ENCODE results near the gene LRP1.

LRP1 gene

DNA sequence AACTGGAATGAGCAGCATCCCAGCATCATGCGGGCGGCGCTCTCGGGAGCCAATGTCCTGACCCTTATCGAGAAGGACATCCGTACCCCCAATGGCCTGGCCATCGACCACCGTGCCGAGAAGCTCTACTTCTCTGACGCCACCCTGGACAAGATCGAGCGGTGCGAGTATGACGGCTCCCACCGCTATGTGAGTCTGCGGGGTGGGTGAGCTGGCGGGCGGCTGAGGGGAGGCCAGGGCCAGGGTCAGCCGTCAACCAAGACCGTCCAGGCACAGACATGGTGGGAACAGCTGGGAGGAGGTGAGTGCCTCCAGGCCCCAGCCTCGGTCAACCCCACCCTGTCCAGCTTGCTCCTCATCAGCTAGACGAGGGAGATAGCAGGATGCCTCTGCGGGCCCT is 62.5 kb downstream of the LRP1 start:
- Histone ChIP-seq H3K9ac (no peak overlapping the region), H4K20me1 (ENCODE audit: insufficient read depth) (no peaks in the 10 kb centered on the region), H3K36me3 (ENCODE audit: insufficient read depth) (no peaks in the 10 kb centered on the region), H3K4me3 (IDR thresholded peaks at IDR 0.05; ENCODE audit: insufficient read depth, low read depth, low read length) (no peak overlapping the region), H3K4me2 (no peak overlapping the region), H3K27me3 (ENCODE audit: insufficient read depth, low read depth) (peaks cover 41% of the 10 kb centered on the region), H3K4me1 (ENCODE audit: low read depth, poor library complexity, severe bottlenecking) (no peaks in the 10 kb centered on the region), H2AFZ (ENCODE audit: low read depth) (no peak overlapping the region), H3K27ac (no peak overlapping the region), H3K79me2 (ENCODE audit: insufficient read depth, low read depth) (no peaks in the 10 kb centered on the region)
- TF ChIP-seq, protein P1, sequence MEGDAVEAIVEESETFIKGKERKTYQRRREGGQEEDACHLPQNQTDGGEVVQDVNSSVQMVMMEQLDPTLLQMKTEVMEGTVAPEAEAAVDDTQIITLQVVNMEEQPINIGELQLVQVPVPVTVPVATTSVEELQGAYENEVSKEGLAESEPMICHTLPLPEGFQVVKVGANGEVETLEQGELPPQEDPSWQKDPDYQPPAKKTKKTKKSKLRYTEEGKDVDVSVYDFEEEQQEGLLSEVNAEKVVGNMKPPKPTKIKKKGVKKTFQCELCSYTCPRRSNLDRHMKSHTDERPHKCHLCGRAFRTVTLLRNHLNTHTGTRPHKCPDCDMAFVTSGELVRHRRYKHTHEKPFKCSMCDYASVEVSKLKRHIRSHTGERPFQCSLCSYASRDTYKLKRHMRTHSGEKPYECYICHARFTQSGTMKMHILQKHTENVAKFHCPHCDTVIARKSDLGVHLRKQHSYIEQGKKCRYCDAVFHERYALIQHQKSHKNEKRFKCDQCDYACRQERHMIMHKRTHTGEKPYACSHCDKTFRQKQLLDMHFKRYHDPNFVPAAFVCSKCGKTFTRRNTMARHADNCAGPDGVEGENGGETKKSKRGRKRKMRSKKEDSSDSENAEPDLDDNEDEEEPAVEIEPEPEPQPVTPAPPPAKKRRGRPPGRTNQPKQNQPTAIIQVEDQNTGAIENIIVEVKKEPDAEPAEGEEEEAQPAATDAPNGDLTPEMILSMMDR (conservative IDR thresholded peaks at IDR 0.05; ENCODE audit: low read depth, low read length) = no peak

- no peak overlapping the region for H3K27ac ChIP-seq
- no peaks in the 10 kb centered on the region for H3K4me1 ChIP-seq (ENCODE audit: low read depth, poor library complexity, severe bottlenecking)
- H3K27me3 ChIP-seq (ENCODE audit: insufficient read depth, low read depth) = peaks cover 46% of the 10 kb centered on the region
- H3K9ac ChIP-seq = no peak overlapping the region
- TF ChIP-seq, protein P1 (conservative IDR thresholded peaks at IDR 0.05; ENCODE audit: low read depth, low read length) = no peak
- H3K4me3 ChIP-seq (IDR thresholded peaks at IDR 0.05; ENCODE audit: insufficient read depth, low read depth, low read length) = no peak overlapping the region
- H3K36me3 ChIP-seq (ENCODE audit: insufficient read depth) = no peaks in the 10 kb centered on the region
- no peaks in the 10 kb centered on the region for H3K79me2 ChIP-seq (ENCODE audit: insufficient read depth, low read depth)
- H4K20me1 ChIP-seq (ENCODE audit: insufficient read depth) = no peaks in the 10 kb centered on the region
- H2AFZ ChIP-seq (ENCODE audit: low read depth) = no peak overlapping the region
- H3K4me2 ChIP-seq = no peak overlapping the region
Observed at GRCh38 chr12:57191410-57191809, 63.1 kb downstream of the LRP1 start.

- no peak overlapping the region for H2AFZ ChIP-seq (ENCODE audit: low read depth)
- no peaks in the 10 kb centered on the region for H3K79me2 ChIP-seq (ENCODE audit: insufficient read depth, low read depth)
- H3K4me3 ChIP-seq (IDR thresholded peaks at IDR 0.05; ENCODE audit: insufficient read depth, low read depth, low read length) = no peak overlapping the region
- H3K36me3 ChIP-seq (ENCODE audit: insufficient read depth) = no peaks in the 10 kb centered on the region
- H3K9ac ChIP-seq = no peak overlapping the region
- H3K27ac ChIP-seq = no peak overlapping the region
- H4K20me1 ChIP-seq (ENCODE audit: insufficient read depth) = no peaks in the 10 kb centered on the region
- H3K4me2 ChIP-seq = no peak overlapping the region
- no peaks in the 10 kb centered on the region for H3K4me1 ChIP-seq (ENCODE audit: low read depth, poor library complexity, severe bottlenecking)
- TF ChIP-seq, protein P1 (conservative IDR thresholded peaks at IDR 0.05; ENCODE audit: low read depth, low read length) = no peak
- peaks cover 52% of the 10 kb centered on the region for H3K27me3 ChIP-seq (ENCODE audit: insufficient read depth, low read depth)
Observed at GRCh38 chr12:57192920-57193319, 64.6 kb downstream of the LRP1 start.

- Histone ChIP-seq H3K79me2 (ENCODE audit: insufficient read depth, low read depth) (no peaks in the 10 kb centered on the region), H3K4me1 (ENCODE audit: low read depth, poor library complexity, severe bottlenecking) (no peaks in the 10 kb centered on the region), H3K9ac (no peak overlapping the region), H2AFZ (ENCODE audit: low read depth) (no peak overlapping the region), H3K27ac (no peak overlapping the region), H3K36me3 (ENCODE audit: insufficient read depth) (no peaks in the 10 kb centered on the region), H3K27me3 (ENCODE audit: insufficient read depth, low read depth) (peaks cover 56% of the 10 kb centered on the region), H3K4me3 (IDR thresholded peaks at IDR 0.05; ENCODE audit: insufficient read depth, low read depth, low read length) (no peak overlapping the region), H4K20me1 (ENCODE audit: insufficient read depth) (no peaks in the 10 kb centered on the region), H3K4me2 (no peak overlapping the region)
- TF ChIP-seq, protein P1 (conservative IDR thresholded peaks at IDR 0.05; ENCODE audit: low read depth, low read length) = no peak
Observed at GRCh38 chr12:57193706-57194245, 65.5 kb downstream of the LRP1 start.
